ENCODE data around the gene LIMS2.

- TF ChIP-seq CTCF (IDR thresholded peaks at IDR 0.05; ENCODE audit: extremely low read depth in 1 of 2, insufficient read depth in 1 of 2, low read depth in 1 of 2, low read length in 2 of 2), result no peak
- no peak for TF ChIP-seq POLR2AphosphoS5 (IDR thresholded peaks at IDR 0.05; ENCODE audit: insufficient read depth, low read depth, low read length)
- no peak for TF ChIP-seq JUN (IDR thresholded peaks at IDR 0.05; ENCODE audit: borderline replicate concordance, insufficient read depth, insufficient read length, low read depth)
- TF ChIP-seq POLR2A (IDR thresholded peaks at IDR 0.05; ENCODE audit: low read depth, low read length), result no peak
- TF ChIP-seq GATA2 (IDR thresholded peaks at IDR 0.05; ENCODE audit: insufficient read depth, insufficient read length, low read depth, low read length), result no peak
- no peak for TF ChIP-seq EZH2 (IDR thresholded peaks at IDR 0.05; ENCODE audit: borderline replicate concordance, low read depth, low read length, severe bottlenecking)
- no peak for TF ChIP-seq MYC (IDR thresholded peaks at IDR 0.05; ENCODE audit: low read depth, low read length)
- no peak for TF ChIP-seq FOS (IDR thresholded peaks at IDR 0.05; ENCODE audit: borderline replicate concordance, insufficient read depth, low read length)
- no peak for TF ChIP-seq MAX (IDR thresholded peaks at IDR 0.05; ENCODE audit: insufficient read depth, insufficient read length)
Observed at GRCh38 chr2:127614731-127615130, 60.6 kb downstream of the LIMS2 start.
